GM12878 (cell line): ENCODE measurements around the gene TMEM41A. TPM values are rescaled to one million over a fixed set of nuclear protein-coding genes. Genes with fewer than 3 reads are reported as not detected.

Experiments
- BCL11A ChIP-seq: IDR thresholded peaks from 2 replicates; pipeline ENCODE4 v1.6.1; 2011; ENCODE audit warnings: low read depth, low read length
- FOXM1 ChIP-seq: IDR thresholded peaks from 2 replicates; pipeline ENCODE4 v1.6.1; 2012; ENCODE audit warnings: low read depth, mild to moderate bottlenecking, inconsistent platforms, low read length, moderate library complexity
- GATAD2B ChIP-seq: fragments of 450-650 bp; conservative IDR thresholded peaks from 2 replicates; pipeline ENCODE4 v1.6.1; 2017; ENCODE audit warnings: low read depth, mild to moderate bottlenecking, moderate library complexity
- MXI1 ChIP-seq: fragments of 150-350 bp; IDR thresholded peaks from 2 replicates; pipeline ENCODE4 v1.6.1; 2011; ENCODE audit warnings: low read depth, mild to moderate bottlenecking, inconsistent platforms, low read length, improper control_type of control experiment
- MYC ChIP-seq: IDR thresholded peaks from 2 replicates; pipeline ENCODE4 v1.6.1; 2011; ENCODE audit warnings: mild to moderate bottlenecking, low read length, moderate library complexity, inconsistent platforms; ENCODE audit not compliant: insufficient read depth, insufficient replicate concordance, insufficient read length, severe bottlenecking
- NBN ChIP-seq: fragments of 450-650 bp; IDR thresholded peaks from 2 replicates; pipeline ENCODE4 v1.6.1; 2016
- NFYA ChIP-seq: IDR thresholded peaks from 2 replicates; pipeline ENCODE4 v1.6.1; 2011; ENCODE audit warnings: low read depth, mild to moderate bottlenecking, low read length, improper control_type of control experiment, borderline replicate concordance
- NFYB ChIP-seq: IDR thresholded peaks from 2 replicates; pipeline ENCODE4 v1.6.1; 2011; ENCODE audit warnings: low read depth, mild to moderate bottlenecking, low read length, improper control_type of control experiment, moderate library complexity; ENCODE audit not compliant: insufficient read depth
- NR2C2 ChIP-seq: IDR thresholded peaks from 2 replicates; pipeline ENCODE4 v1.6.1; 2011; ENCODE audit warnings: borderline replicate concordance, low read depth; ENCODE audit not compliant: control insufficient read depth, insufficient read length
- PAX5 ChIP-seq: IDR thresholded peaks from 2 replicates; pipeline ENCODE4 v1.6.1; 2011; ENCODE audit warnings: low read depth, low read length, borderline replicate concordance
- SIX5 ChIP-seq: IDR thresholded peaks from 2 replicates; pipeline ENCODE4 v1.6.1; 2011; ENCODE audit warnings: mild to moderate bottlenecking, low read depth, low read length, moderate library complexity; ENCODE audit not compliant: severe bottlenecking
- SKIL ChIP-seq: fragments of 450-650 bp; IDR thresholded peaks from 2 replicates; pipeline ENCODE4 v1.6.1; 2017; ENCODE audit warnings: mild to moderate bottlenecking, low read depth, inconsistent platforms; ENCODE audit not compliant: poor library complexity, severe bottlenecking
- SMARCA5 ChIP-seq: fragments of 450-650 bp; IDR thresholded peaks from 2 replicates; pipeline ENCODE4 v1.6.1; 2017; ENCODE audit warnings: mild to moderate bottlenecking
- SMC3 ChIP-seq: IDR thresholded peaks from 2 replicates; pipeline ENCODE4 v1.6.1; 2011; ENCODE audit warnings: low read length, improper control_type of control experiment, borderline replicate concordance
- SP1 ChIP-seq: IDR thresholded peaks from one replicate; pipeline ENCODE4 v1.6.1; 2011; ENCODE audit warnings: low read depth, low read length
- SPI1 ChIP-seq: IDR thresholded peaks from 2 replicates; pipeline ENCODE4 v1.6.1; 2011; ENCODE audit warnings: low read depth, mild to moderate bottlenecking, low read length, moderate library complexity, borderline replicate concordance; ENCODE audit not compliant: insufficient read depth
- SUPT20H ChIP-seq: IDR thresholded peaks from 2 replicates; pipeline ENCODE4 v1.6.1; 2011; ENCODE audit warnings: low read depth, mild to moderate bottlenecking, low read length, moderate library complexity, borderline replicate concordance; ENCODE audit not compliant: control insufficient read depth
- USF2 ChIP-seq: IDR thresholded peaks from 2 replicates; pipeline ENCODE4 v1.6.1; 2011; ENCODE audit warnings: low read depth, low read length, improper control_type of control experiment, borderline replicate concordance
- ZNF24 ChIP-seq: fragments of 450-650 bp; IDR thresholded peaks from 2 replicates; pipeline ENCODE4 v1.6.1; 2017; ENCODE audit warnings: antibody characterized with exemption, mild to moderate bottlenecking
- ZNF622 ChIP-seq: fragments of 450-650 bp; IDR thresholded peaks from 2 replicates; pipeline ENCODE4 v1.6.1; 2017; ENCODE audit warnings: mild to moderate bottlenecking, inconsistent platforms
- polyA plus RNA-seq, 11 experiments: library from polyadenylated mRNA; depleted of rRNA in 4 of 11; unstranded in 6 of 11; stranded (reverse) in 5 of 11; fragments of >200 nt; fragmentation: Nextera tagmentation in 4 of 11; fragmentation: Illumina TruSeq in 1 of 11; extraction: Ambion mirVana in 4 of 11; extraction: Trizol in 1 of 11; gene quantifications; 1 replicate in 1 of 11; 2 replicates in 10 of 11; pipeline versions ENCODE4 v1.2.1 to v1.2.3, GENCODE V29; 2011 to 2016; ENCODE audit warnings: inconsistent platforms in 2 of 11, missing spikeins in 2 of 11, low read depth in 1 of 11
- total RNA-seq, 4 experiments: library from RNA; depleted of rRNA in 3 of 4; stranded (reverse); fragments of >200 nt in 3 of 4; fragmentation: Illumina TruSeq in 1 of 4; extraction: Trizol in 1 of 4; gene quantifications; 2 replicates each; pipeline versions ENCODE4 v1.2.1 to v1.2.3, GENCODE V29; 2013 to 2021
- TF ChIP-seq, protein P1 (sequence below): IDR thresholded peaks from 2 replicates; pipeline ENCODE4 v1.6.1; 2012; ENCODE audit warnings: mild to moderate bottlenecking, low read depth, low read length
- TF ChIP-seq, protein P2 (sequence below): IDR thresholded peaks from 2 replicates; pipeline ENCODE4 v1.6.1; 2012; ENCODE audit warnings: low read length, inconsistent platforms

TMEM41A gene
- total and polyA plus RNA-seq, 10 of the 15 experiments (the other 5 are each of a cell fraction or from before 2014, with no cell fraction given) = 13.9 to 33.2 (median 21.8) TPM

DNA sequence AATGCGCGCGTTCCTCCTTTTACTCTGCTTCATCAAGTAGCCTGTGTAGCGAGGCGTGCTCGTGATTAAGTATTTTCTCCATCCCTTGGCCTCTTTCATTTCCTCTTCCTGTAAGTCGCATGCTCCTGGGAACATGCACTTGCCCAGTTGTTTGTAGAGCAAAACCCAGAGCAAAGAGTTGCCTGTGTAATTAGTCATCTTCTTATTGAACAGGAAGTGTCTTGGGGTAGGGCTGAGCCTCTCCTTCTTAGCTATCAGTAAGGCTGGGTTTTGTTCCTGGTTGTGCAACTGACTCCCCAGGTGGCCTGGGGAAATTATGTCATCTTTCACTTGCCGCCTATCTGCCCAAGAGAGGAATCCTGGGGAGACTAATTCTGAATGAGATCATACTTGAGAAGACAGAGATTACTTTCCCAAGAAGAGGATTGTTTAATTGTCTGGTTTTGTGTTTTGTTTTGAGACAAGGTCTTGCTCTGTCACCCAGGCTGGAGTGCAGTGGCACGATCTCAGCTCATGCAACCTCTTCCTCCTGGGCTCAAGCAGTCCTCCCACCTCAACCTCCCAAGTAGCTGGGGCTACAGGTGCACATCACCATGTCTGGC lies 38.6 kb upstream of the TMEM41A start (continued):
- TF ChIP-seq, protein P1, sequence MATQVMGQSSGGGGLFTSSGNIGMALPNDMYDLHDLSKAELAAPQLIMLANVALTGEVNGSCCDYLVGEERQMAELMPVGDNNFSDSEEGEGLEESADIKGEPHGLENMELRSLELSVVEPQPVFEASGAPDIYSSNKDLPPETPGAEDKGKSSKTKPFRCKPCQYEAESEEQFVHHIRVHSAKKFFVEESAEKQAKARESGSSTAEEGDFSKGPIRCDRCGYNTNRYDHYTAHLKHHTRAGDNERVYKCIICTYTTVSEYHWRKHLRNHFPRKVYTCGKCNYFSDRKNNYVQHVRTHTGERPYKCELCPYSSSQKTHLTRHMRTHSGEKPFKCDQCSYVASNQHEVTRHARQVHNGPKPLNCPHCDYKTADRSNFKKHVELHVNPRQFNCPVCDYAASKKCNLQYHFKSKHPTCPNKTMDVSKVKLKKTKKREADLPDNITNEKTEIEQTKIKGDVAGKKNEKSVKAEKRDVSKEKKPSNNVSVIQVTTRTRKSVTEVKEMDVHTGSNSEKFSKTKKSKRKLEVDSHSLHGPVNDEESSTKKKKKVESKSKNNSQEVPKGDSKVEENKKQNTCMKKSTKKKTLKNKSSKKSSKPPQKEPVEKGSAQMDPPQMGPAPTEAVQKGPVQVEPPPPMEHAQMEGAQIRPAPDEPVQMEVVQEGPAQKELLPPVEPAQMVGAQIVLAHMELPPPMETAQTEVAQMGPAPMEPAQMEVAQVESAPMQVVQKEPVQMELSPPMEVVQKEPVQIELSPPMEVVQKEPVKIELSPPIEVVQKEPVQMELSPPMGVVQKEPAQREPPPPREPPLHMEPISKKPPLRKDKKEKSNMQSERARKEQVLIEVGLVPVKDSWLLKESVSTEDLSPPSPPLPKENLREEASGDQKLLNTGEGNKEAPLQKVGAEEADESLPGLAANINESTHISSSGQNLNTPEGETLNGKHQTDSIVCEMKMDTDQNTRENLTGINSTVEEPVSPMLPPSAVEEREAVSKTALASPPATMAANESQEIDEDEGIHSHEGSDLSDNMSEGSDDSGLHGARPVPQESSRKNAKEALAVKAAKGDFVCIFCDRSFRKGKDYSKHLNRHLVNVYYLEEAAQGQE = no peak
- no peak for TF ChIP-seq SMC3
- TF ChIP-seq, protein P2, sequence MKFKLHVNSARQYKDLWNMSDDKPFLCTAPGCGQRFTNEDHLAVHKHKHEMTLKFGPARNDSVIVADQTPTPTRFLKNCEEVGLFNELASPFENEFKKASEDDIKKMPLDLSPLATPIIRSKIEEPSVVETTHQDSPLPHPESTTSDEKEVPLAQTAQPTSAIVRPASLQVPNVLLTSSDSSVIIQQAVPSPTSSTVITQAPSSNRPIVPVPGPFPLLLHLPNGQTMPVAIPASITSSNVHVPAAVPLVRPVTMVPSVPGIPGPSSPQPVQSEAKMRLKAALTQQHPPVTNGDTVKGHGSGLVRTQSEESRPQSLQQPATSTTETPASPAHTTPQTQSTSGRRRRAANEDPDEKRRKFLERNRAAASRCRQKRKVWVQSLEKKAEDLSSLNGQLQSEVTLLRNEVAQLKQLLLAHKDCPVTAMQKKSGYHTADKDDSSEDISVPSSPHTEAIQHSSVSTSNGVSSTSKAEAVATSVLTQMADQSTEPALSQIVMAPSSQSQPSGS = peak; percentile 99
- no peak for TF ChIP-seq SUPT20H
- no peak; the same call in 1 of the 2 replicates for TF ChIP-seq PAX5
- no peak for TF ChIP-seq MYC
- TF ChIP-seq NR2C2 = no peak
- peak; percentile 28 for TF ChIP-seq SP1
- TF ChIP-seq ZNF622 = no peak
- TF ChIP-seq MXI1 = no peak
- no peak for TF ChIP-seq USF2
- TF ChIP-seq GATAD2B = 0 out of 2 replicates have a peak, but pooled peaks have one; percentile 52
- peak; percentile 89 for TF ChIP-seq SPI1
- TF ChIP-seq SKIL = peak; percentile 86
- TF ChIP-seq SMARCA5 = peak; percentile 70; the same call in 1 of the 2 replicates
- TF ChIP-seq ZNF24 = no peak
- no peak for TF ChIP-seq NFYB
- TF ChIP-seq NBN = peak; percentile 58; the same call in 1 of the 2 replicates
- TF ChIP-seq FOXM1 = peak; percentile 92
- TF ChIP-seq NFYA = no peak
- no peak; the same call in 1 of the 2 replicates for TF ChIP-seq BCL11A
- TF ChIP-seq SIX5 = no peak
